GM18499 (cell line): ENCODE measurements around the gene SLC2A8.

ENCODE experiments used
- ATAC-seq: cut with Tn5 transposase; IDR thresholded peaks from one replicate; pipeline ENCODE4 v1.9.1; 2021; ENCODE audit warnings: moderate number of reproducible peaks; ENCODE audit not compliant: insufficient read depth, unreplicated experiment

The SLC2A8 gene, protein sequence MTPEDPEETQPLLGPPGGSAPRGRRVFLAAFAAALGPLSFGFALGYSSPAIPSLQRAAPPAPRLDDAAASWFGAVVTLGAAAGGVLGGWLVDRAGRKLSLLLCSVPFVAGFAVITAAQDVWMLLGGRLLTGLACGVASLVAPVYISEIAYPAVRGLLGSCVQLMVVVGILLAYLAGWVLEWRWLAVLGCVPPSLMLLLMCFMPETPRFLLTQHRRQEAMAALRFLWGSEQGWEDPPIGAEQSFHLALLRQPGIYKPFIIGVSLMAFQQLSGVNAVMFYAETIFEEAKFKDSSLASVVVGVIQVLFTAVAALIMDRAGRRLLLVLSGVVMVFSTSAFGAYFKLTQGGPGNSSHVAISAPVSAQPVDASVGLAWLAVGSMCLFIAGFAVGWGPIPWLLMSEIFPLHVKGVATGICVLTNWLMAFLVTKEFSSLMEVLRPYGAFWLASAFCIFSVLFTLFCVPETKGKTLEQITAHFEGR

DNA sequence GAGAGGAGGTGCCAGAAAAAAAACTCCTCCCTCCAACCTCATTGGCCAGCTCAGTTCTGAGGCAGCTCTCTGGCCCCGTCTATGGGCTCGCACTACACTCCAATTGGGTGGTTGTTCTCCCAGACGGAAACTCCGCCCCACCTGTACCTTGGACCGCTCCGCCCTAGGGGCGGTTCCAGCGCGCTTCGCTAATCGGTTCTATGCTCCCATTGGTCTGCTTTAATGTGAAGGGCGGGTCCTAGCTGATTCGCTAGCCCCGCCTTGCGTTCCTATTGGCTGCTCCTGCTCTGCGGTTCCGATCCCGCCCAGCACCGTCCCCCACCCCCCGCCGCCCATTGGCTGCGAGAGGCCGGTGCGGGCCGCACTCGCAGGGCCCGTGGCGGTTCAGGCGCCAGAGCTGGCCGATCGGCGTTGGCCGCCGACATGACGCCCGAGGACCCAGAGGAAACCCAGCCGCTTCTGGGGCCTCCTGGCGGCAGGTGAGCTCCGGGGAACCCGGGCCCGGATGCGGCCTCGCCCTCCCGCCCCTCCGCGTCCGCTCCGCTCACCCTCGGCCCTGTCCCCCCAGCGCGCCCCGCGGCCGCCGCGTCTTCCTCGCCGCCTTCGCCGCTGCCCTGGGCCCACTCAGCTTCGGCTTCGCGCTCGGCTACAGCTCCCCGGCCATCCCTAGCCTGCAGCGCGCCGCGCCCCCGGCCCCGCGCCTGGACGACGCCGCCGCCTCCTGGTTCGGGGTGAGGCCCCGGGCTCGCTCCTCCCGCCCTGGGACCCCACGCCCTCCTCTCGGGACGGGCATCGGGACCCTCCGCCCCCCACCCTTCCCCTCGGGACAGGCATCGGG, at the start of gene SLC2A8:
Gene SLC2A8 (plus strand): TSS at position 362 of the 838 bp plus-strand sequence. CDS start 62 bp downstream, at position 424.
- peak; percentile 94 for ATAC-seq

DNA sequence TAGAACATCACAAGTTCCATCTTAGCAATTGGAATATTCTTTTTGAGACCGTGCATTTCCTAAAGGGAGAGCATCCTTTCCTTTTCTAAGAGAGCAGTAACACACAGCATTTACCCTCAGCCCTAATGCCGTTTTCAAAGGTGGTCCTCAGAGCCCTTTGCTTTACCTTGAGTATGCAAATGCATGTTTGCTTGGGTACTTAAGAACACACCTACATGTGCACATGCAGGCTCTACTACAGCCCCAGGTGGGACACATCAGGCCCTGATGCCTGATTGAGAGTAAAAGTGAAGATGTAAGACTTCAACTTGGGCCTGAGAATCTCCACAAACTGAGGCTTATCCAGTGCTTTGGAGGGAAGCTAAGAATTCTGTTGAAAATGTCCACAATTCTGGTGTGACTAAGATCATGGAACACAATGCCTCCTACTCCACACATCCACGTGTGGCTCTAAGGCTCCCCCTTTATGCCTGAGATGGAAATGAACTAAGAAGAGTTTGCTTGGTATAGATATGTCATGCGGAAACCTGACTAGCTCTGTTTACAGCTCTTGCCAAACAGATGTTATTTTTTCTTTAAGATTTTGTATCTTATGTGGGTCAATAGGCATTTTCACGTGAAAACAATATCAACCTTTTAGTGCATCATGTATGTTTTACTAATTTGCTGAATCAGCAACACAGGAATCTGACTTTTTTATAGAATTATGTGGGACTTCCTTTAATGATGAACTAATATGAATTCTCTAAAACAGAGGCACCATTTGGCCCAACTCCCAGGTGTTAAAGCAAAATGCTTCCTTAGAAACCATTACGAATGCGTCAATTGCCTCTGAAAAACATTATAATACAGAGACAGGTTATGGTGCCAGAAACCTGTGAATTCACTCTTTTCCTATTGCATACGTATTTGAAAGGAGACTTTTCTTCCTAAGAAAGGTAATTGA, 48.9 kb upstream of the SLC2A8 start:
- ATAC-seq: no peak

DNA sequence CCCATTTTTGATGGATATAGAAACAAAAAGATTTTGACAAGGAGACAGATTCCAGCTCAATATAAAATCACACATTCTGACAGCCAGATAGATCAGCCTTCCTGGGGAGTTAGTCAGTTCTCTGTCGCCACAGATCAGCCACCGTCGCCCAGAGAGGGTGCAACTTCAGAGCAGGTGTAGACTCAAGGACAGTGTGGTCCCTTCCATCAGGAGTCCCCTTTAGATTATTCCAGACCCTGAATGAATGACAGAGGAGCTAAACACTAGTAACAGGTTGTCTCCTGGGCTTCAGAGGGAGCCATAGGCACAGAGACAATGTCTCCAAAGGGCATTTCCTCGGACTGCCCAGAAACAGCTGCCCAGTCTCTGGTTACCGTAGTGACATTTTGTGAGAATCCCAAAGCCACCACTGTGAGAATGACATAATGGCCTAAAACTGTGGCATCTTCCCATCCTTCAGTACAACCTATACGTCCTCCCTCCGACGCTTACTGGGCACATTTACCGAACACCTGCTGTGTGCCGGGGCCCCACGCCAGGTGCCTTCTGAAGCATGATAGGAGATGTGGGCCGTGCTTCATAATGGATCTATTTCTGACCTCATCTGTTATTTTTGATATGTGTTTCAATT, 47.4 kb upstream of the SLC2A8 start:
- no peak for ATAC-seq

DNA sequence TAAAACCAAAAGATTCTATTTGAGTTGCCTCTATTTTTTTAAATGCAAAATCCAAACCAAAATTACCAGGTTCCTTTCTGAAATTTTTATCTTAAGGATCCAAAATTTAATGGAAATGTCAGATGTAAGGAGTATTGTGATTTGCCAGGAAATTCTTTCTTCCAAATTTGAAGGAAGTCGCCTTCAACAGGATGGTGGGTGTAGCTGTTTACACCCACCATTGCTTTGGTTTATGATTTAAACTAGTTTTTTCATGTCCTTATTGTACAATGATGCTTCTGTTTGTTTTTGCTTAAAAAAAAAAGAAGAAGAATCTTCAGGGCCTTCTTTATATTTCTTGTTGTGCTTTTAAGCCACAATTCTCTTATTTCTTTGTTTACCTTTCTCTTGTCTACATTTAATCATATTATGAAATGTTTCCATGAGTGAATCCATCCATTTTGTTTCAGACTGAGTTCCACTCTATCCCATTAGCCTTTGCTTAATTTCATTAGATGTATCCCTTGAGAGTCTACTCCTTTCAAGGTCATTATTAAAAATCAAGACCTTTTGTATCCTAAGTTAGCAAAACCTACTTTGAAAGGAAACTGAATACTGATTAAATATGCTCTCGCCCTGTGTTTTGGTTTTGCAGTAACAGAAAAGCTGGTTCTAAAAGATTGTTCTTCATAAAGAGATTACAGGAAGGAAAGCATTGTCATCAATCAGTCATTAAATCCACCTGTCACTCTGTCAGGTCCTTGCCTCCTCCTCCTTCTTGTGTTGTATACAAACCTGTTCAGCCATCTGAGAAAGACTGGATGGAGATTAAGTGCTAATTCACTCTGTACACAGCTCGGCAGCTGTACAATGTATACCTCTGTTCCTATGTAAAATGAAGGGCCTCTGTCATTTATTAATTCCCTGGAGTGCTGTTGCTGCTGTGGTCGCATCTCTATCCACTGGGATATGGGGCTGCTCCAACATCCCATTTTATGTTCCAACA, 45.5 kb upstream of the SLC2A8 start:
- no peak for ATAC-seq

DNA sequence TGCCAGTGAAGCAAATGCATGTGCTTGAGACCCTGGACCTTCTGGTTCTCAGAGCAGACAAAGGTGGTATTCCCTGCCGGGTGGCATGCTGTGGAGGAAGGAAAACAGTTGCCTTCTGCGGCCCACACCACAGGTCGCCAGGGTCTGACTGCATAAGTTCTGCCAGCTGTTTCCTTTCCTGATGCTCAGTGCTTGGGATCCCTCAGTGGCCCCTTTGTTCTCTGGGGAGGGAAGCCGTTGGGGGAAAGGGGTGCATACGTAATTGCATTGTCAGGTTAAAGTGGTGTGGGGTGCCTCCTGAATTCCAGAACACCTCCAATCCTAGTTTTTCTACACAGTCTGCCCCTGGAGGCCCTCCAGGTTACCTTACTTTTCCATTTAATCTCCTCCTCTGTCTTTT, 43.1 kb upstream of the SLC2A8 start:
- no peak for ATAC-seq

DNA sequence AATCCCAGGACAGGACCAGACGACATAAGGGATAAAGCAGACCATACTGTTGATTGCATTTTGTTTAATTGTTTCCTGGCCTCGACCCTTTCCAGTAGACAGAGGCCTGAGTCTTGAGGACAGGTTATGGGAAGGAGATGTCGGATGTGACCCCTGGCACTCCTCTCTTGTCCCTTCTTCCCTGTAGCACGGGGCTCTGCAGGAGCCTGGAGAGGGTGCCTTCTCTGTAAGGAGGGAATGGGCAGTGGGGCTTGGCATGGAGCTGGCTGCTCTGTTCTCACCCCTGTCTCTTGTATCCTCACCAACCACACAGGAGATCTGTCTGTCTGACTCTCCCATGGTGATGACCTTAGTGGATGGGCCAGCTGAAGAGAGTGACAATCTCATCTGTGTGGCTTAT, 40.1 kb upstream of the SLC2A8 start:
- ATAC-seq: no peak

DNA sequence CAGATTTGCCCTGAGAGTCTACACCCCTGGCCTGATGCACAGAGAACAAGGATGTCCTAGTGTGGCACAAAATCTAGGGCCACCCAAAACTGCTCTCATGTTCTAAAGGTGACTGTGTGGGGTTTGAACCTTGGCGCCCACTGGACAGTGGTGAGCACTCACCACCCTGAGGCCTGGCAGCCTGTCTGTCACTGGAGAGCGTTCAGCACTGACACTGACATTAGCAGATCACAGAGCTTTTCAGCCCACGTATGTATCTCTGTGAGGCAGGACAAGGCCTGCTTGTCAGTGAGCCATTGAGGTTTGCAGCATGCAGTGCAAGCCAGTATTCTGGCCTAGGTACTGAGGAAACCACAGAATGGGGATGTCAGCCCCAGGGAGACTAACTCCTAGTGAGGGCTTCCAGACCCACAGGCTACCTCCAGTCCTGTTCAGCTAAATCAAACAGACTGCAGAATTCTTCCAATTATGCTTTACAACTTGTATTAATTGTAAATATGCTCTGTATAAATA, 38.9 kb upstream of the SLC2A8 start:
- no peak for ATAC-seq

DNA sequence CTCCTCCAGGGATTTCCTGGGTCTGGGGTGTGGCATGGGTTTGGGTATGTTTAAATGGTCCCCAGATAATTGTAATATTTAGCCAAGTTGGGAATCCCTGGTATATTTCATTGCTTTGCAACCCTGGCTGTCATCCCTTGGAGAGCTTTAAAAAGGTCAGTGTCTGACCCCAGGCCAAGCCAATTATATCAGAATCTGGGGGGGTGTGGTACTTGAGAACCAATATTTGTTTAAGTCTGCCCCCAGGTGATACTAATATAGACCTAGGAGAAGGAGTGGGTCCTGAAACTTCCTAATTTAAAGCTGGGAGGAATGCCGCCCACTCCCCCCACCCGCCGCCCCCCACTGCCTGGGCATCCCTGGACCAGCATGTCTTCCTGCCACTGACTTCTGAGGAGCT, 38.2 kb upstream of the SLC2A8 start:
- ATAC-seq: no peak

DNA sequence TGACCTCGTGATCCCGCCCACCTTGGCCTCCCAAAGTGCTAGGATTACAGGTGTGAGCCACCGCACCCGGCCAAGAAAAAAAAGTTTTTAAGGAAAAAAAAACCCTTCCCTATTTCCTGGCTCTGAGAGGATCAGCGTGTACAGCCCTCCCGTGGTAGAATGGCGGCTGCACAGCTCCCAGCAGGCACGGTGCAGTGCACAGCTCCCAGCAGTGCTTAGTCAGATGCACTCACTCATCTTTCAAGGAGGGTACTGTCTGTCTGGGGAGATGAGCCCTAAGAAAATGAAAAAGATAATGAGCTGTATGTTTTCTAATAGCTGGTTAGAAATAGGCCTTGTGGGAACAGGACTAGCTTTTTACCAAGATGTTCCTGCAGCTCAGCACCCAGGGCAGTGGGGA, 36.7 kb upstream of the SLC2A8 start:
- ATAC-seq: no peak

DNA sequence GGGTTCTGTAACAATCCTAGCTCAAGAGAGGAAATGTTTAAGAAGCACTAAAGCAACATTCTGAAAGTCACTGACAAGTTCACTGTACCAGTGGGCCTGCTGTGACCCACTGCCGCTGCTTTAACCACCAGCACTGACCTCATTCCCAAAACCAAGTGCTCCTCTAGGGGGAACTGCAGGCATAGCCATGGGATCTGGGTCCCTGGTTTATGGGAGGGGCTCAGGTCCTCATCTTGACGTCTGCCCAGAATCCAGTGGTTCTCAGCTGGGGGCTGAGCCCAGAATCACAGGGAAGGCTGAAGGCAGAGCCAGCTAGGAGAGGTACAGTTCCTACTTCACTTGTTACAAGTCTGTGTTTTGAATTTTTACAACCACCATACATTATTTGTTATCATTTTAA, 36.1 kb upstream of the SLC2A8 start:
- no peak for ATAC-seq

DNA sequence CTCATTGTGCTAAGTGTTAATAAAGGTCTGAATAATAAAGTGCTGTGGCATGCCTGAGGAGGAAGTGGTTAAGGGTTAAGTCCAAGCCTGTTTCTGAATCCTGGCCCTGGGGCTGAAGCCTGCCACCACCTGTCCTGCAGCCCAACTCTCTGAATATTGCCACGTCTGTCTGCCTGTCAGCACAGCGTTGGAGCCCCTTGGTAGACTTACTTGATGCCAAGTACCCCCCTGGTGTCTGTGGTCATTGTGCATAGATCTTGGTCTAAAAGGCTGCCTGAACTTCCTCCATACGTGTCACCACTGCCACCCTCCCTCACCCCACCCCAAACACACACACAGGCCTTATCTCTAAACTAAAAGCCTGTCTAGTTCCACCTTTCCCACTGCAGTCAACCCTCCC, 35.4 kb upstream of the SLC2A8 start:
- ATAC-seq: no peak

DNA sequence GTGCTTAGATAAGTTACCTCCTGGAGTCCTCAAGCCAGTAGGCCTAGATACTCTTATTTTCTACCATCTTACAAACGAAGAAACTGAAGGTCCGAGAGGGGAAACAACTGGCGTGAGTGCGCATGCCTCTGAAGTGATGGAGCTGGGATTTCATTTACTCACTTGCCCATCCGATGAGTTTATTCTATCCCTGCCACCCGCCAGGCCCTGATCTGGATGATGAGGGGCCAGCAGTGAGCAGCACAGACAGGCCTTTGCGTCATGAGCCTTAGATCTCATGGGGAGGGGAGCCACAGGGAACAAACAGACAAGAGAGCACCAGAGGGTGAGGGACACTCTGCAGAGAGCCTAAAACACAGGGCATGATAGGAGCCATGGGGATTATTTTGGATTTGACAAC, 34.1 kb upstream of the SLC2A8 start:
- no peak for ATAC-seq

DNA sequence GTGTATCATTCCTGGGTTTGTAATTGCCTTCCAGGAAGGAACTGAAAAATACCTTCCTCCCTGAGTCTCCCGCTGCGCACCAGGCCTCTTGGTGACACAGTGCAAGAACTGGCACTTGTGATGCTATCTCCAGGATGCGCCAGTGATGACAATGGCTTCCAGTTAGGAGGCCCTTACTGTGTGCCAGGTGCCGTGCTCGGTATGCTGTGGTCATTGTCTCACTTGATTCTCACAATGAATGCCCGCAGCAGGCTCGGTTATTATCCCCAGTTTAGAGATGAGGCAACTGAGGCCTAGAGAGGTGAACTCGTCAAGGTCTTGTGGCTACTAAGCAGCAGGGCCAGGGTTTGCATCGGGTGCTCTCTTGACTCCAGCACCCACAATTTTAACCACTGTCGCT, 31.5 kb upstream of the SLC2A8 start:
- ATAC-seq: no peak

DNA sequence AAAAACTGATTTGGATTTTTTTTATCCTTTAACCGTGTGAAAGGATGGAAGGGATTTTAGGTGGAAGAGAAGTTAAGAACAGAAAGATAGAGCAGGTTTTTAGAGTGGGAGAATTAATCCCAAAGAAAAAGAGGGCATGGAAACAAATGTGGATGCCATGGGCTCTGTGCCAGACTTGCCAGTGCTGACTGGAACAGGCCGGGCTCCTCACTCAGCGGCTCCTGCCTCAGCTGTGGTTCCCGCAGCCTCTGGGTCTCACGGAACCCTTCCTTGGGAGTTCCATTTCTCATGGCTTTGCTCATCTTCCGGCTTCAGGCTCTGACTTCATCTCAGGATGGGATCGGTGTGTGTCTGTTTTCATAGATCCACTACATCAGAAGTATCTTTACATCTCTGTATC, 30.4 kb upstream of the SLC2A8 start:
- no peak for ATAC-seq

DNA sequence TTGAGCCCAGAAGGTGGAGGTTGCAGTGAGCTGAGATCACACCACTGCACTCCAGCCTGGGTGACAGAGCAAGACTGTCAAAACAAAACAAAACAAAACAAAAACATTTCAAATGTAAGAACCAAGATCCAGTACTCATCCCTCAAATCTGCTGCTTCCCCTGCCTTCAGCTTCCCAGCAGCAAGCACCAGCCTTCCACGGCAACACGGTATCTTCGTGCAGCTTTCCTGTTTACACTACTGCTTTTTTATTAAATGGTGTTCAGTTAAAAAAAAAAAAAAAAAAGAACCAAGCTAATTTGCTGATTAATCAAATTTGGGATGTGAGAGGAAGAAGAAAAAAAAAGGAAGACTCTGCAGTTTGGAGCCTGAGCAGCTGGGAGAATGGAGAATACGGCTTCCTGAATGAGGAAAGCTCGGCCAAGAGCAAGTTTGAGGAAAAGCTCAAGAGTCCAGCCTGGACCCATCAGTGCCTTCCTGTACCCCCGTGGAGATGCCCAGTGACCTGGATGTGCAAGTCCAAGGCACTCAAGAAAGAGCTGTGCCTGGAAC, 28.0 kb upstream of the SLC2A8 start:
- no peak for ATAC-seq

DNA sequence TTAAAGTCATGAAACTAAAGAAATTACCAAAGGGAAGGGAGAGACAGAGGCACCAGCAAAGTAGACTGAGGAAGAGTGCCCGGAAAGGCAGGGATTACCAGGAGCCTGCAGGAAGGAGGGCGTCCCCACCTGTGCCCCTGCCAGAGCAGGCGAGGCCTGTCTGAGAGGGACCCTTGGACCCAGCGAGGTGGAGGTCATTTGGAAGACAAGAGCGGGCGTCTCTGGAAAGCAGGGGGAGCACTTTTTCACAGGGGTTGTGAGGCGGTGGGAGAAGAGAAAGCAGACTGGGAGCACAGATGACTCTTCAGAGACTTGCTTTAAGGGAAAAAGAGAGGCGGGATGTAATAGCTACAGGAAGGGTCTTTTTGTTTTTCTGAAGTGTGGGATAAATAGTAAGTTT, 27.5 kb upstream of the SLC2A8 start:
- ATAC-seq: no peak

DNA sequence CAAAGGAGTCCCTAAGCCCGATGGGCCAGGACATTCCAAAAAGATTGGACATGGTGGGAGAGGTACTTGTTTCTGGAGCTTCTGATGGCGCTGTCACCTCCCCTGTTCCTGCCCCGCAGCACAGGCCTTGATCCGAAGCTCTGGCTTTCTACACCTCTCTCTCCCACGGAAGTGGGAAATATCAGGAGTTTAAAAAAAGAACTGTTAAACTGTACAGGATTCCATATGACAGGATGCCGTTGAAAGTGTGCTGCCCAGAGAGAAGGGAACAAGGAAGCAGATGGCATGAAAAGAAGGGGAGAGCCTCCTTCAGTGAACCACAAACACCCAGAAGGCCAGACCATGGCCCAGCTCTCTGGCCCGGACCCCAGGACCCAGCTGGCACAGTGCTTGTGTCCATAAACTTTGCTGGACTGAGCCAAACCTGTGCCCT, 26.8 kb upstream of the SLC2A8 start:
- no peak for ATAC-seq
